Stimulated activated CD4-positive, alpha-beta T cell treated with anti-CD3 and anti-CD28 coated beads, Interleukin-4, amount 100 ng/mL, for 1 hour (primary cell): ENCODE measurements around the gene C14orf93.
"Not testable (repeated sequence)": the region's sequence is repeated elsewhere in the genome, so short reads cannot be mapped to it uniquely, and the experiment has no call there.

Experiments
- DNase-seq: peaks from one replicate; pipeline ENCODE4 v3.0.0-alpha.2; 2020

The C14orf93 gene

DNA sequence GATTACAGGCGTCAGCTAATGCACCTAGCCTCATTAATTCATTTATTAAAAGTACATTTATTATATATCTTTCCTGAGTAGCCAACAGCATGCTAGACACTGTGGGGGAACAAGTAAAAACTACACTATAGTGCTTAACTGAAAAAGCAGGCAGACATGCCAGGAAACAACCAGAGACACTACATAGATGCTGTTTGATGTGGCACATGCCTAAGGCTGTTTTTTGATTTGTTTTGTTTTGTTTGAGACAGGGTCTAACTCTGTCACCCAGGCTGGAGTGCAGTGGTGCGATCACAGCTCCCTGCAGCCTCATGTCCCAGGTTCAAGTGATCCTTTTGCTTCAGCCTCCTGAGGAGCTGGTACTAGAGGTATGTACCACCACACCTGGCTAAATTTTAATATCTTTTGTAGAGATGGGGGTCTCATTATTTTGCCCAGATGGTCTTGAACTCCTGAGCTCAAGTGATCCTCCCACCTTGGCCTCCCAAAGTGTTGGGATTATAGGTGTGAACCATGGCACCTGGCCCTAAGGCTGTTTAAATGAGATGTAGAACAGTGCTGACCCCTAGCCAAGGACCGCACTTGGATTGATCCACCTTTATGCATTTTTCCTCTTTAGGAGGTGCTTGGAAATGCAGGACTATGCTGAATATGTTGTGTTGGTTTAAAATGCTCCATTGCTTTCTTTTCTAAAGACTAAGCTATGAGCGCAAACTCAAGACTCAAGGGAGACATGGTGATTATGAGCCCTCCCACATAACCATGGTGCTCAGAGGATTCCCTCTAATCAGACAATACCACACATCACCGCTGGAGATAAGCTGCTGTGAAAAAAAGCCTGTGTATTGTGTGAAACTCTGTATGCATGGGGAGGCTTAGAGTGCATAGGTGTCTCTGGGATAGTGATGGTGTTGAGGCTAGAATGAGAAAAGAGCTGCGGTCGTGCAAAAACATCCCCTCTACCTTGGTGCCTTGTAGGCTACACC lies 10.5 kb upstream of the C14orf93 start:
- DNase-seq, result no peak

DNA sequence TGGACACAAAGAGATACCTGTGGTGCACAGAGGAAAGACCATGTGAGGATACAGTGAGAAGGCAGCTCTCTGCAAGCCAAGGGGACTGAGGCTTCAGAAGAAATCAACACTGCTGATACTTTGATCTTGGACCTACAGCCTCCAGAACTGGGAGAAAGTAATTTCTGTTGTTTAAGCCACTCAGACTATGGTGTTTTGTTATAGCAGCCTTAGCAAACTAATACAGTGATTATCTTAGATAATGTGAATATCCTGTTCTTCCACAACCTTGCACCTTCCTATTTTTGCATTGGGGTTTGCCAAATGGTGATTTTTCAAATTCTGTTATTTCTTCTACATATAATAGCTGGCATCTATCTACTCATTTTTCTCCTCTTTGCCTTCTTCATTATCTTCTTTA lies 8.2 kb upstream of the C14orf93 start:
- DNase-seq, result no peak

DNA sequence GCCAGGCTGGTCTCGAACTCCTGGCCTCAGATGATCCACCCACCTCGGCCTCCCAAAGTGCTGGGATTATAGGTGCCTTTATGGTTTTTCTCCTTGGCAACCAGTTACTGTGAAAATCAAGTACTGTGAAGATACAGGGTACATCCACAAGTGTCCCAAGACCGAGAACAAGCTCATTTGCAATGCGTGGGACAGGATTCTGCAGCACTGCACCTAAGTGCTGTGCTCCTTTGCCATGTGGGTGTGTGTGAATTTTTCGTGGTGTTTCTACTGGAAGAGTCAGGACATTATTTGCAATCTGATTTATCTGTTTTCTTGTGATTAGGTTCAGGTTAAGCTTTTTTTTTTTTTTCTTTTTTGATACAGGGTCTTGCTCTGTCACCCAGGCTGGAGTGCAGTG lies 7.1 kb upstream of the C14orf93 start:
- DNase-seq, result no peak

DNA sequence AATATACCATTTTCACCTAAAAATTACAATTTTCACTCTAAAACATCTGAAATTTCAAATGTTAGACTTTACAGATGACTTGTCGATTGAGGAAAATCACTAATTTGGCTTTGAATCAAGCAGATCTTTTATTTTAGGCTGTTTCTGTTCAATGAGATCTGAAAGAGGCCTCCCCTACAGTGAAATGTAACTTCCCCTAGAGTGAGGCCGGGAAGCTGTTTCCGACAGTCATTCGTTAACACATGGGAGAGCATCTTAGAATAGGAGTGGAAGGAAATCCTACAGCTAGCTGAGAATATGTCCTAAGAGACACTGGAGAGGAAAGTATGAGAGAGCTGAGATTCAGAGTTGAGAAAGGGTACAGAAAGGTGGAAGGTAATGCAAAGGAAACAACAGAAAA lies 5.7 kb upstream of the C14orf93 start:
- DNase-seq, result no peak

DNA sequence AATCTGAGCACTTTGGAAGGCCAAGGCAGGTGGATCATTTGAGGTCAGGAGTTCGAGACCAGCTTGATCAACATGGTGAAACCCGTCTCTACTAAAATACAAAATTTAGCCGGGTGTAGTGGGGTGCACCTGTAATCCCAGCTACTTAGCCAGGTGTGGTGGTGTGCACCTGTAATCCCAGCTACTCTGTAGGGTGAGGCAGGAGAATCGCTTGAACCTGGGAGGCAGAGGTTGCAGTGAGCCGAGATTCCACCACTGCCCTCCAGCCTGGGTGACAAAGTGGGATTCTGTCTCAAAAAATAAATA lies 3.8 kb upstream of the C14orf93 start:
- DNase-seq, result not testable (repeated sequence)

DNA sequence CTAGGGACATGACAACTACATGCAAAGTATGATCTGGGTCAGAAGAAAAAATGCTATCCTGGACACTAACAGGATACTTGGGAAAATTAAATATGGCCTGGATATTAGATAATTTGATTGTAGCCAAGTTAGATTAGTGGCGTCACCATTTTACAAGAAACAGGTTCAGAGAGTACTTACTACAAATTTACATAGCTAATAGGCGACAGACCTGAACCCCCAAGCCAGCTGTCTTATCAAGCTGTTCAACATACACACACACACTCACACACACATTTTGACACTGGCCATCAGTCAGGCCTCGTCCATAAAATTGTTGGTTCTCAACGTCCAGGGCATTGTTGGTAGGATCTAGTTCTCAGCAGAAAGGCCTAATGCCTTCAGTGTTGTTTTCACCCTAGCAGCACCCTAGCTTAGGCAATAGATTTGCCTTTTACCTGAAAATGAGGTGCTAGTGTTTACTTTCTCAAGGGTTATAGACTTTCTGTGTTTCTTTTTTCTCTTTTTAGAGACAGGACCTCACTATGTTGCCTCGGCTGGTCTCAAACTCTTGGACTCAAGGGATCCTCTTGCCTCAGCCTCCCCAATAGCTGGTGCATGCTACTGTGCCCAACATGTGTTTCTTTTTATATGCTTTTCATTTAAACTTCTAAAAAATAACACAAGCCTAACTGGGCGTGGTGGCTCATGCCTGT lies 3.3 kb upstream of the C14orf93 start:
- DNase-seq, result no peak

DNA sequence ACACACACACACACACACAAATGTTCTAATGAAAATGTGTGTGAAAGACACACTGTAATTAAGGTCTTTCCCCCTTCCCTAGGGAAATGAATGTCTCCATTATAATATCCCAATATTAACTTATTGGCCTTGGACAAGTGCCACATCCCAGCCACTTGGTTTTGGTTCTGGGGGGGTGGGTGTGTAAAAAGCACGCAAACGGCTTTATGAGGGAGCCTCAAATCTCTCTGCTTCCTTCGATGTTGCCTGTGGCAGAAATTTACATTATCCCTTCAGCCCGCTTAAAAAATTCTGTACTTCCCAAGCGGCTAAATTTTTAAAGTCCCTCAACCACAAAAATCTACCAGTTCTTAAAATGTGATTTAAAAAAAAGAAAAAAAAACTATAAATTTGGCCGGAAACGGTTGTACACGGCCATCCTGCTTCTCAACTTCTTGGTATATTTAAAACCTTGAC lies 432 bp downstream of the C14orf93 start:
- DNase-seq, result no peak

DNA sequence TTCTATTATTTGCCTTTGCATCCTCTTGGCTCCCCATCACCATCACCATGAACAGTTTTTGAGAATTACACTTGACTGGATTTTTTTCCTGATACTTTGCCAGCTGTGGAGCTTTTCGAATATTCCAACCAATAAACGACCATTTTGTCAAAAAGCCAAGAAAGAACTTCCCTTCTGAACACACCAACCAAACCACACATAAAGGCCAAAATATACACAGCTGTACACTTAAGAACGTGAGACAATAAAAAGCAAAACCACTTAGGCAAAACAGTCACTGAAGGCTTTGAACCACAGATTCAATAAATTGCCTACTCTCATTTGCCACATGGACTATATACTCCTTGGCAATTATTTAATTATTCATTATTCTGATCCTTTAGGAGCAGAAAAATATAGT lies 1.1 kb downstream of the C14orf93 start:
- no peak for DNase-seq

DNA sequence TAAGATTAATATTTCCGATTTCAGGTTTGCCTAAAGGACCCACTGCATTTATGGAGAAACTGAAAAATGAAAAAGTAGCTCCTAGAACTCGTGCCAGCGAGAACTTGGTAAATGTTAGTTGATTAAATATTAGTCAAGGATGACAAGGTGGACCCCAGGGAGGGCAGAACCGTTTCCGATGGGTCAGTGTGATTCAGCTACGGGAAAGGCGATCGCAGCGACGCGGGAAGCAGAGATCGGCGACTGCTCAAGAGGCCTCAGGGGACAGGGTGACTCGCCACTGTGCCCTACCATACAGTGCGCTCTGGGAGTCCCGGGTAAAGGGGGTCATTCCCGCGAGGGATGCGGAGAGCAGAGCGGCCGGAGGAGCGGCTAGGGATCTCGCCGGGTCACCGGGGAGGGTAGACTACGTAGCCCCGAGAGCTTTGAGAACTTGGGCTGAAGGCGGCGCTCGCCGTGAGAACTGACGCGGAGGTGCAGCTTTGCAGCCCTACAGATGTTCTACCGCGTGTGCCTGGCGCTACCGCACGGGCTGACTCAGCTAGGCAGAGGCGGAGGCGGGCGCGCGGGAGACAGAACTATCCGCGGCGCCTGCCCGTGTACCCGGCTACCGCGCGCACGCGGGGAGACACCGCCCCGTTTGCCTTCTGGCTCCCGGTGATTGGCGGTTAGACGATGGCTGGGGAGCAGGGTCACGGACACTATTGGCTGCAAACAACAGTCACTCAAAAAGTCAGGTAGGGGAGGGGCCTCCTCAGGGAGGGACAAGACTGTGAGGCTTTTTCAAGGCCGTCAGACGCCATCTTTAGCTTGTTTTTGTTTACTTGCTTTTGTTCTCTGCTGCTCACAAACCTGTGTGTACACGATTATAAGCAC lies 3.2 kb downstream of the C14orf93 start:
- DNase-seq, result peak; percentile 95

DNA sequence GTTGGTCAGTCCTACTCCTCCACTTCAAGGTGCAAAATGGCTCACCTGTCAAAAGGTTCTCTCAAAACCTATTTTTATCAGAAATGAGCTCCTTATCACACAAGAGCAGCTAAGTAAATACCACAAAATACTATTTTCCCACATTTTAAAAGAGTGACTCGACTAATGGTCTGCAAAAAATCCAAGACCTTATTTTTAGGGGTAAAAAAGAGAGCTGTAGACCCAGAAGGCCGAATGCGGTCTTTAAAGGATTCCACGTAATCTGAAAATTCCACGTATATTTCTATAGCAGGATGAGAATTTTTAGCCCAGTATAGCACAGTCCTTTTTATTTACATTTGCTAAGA lies 3.8 kb downstream of the C14orf93 start:
- DNase-seq, result no peak

DNA sequence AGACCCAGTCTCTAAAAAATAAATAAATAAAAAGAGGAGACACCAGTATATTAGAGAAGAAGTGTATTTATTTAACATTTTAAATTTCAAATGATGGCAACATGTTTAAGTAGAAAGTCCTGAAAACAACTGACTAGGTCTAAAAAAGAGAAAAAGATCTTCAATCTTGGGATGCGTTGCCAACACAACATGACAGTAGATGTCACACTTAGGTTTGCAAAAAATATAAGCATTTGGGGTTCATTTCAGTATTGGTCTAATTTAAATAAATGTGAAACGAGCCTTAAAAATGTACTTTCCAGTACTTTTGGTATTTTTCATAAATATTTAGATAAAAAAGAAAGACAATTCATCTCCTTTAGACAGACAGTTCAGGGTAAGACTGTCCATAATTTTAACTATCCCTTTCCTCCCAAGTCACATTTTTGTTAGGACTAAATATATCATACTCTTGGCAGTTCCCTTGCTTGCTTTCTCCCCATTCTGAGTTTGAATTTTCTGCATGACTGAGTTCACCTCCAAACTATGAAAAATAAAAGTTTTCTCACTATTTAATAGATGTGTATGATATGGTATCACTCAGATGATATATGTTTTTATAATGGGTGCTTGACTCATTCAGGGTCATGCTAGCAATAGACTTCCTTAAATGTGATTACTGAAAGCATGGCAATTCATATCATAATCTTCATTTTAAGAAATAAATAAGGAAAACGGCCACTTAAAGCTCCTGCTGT lies 4.3 kb downstream of the C14orf93 start:
- no peak for DNase-seq

DNA sequence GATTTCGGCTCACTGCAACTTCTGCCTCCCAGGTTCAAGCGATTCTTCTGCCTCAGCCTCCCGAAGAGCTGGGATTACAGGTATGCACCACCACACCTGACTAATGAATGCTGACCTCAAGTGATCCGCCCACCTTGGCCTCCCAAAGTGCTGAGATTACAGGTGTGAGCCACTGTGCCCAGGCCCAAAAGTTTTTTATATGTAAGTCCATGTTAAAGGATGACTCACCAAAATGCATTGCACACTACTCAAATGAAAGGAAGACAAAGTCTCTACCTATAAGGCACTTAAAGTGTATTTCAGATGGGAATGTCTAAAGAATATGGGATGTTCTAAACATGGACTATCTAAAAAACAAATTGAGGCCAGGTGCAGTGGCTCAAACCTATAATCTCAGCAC lies 5.7 kb downstream of the C14orf93 start:
- not testable (repeated sequence) for DNase-seq

DNA sequence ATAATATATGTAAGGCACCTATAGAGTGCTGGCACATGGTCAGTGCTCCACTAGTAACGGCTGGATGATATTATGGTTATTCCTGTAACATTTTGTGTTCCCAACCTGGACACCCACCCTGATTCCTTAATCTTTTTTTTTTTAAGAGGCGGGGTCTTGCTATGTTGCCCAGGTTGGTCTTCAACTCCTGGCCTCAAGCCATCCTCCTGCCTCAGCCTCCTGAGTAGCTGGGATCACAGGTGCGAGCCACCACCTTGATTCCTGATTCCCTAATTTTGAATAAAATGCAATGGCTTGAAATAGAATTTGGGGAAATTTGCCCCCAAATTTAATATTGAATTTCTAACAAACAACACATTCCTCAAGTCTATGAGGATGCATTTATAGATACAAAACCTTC lies 7.4 kb downstream of the C14orf93 start:
- no peak for DNase-seq

DNA sequence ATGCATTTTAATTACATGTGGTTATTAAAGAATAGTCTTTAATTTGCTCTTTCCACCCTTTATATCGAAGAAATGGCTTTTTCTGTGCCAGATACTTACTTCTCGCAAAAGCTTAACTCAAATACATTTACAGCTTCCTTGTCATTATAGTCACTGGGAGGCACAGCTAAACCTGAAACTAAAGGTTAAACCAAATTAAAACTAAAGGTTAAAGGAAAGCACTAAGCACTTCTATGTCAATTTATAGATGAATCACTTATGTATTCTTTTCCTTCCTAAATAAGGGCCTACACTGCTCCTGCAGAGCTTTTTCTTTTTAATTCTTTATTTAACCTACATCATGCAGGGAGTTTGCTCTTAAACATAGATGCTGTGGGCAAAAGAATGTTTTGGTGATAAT lies 9.1 kb downstream of the C14orf93 start:
- DNase-seq, result no peak

DNA sequence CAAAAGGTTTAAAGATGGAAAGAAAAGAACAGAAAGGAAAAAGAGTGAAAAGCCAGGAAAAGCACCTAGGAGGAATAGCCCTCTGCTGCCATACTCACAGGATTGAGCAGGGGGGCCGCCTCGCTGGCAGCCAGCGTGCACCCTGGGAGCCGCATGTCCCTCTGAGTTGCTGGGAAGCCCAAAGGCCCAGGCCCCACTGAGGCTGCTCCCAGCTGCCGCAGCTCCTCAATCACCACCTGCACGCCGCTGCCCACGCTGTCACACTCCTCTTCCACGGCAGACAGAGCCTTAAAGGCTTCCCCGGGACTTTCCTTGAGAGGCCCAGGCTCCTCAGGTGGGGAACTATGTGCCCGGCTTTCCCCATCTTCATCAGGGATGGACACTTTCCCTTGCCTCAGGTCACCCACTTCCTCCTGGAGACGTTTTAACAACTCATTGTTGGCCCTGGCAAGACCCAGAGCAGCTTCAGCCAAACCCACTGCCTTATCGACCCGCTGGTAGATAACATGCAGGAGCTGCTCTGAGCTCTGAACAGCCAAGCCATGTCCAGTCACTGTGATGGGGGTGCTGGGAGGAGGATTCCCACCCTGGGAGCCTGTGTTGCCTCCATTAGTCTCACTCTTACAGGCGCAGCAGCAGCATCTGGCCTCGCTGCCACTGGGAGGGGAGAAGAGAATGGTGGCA lies 11.5 kb downstream of the C14orf93 start:
- no peak for DNase-seq

DNA sequence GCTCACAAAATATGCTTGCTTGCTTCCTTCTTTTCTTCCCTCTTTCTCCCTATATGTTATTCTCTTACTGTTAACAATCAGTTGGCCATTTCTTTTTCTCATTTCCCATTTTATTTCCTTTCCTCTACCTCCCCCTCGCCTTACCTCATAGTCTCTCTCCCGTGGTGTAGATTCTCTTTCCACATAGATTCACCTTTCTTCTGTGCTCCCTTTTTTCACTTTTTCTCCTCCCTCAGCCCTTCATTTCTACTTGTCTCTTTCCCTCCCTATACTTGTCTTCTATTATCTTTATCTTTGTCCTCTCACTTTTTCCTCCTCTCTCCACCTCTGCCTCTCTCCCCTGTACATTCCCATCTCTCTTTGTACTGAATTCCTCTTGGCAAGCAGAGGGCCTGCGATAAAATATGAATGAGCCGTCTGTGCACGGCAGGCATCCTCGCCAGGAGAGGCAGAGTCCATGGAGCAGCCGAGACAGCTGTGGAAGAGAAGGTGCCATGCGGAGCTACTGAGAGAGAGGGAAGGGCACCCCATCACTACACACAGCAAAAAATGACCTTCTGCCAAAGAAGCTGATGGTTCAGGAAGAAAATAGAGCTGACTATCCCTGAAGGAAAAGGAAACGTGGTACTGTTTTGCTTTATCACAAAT lies 12.1 kb downstream of the C14orf93 start:
- DNase-seq, result no peak

DNA sequence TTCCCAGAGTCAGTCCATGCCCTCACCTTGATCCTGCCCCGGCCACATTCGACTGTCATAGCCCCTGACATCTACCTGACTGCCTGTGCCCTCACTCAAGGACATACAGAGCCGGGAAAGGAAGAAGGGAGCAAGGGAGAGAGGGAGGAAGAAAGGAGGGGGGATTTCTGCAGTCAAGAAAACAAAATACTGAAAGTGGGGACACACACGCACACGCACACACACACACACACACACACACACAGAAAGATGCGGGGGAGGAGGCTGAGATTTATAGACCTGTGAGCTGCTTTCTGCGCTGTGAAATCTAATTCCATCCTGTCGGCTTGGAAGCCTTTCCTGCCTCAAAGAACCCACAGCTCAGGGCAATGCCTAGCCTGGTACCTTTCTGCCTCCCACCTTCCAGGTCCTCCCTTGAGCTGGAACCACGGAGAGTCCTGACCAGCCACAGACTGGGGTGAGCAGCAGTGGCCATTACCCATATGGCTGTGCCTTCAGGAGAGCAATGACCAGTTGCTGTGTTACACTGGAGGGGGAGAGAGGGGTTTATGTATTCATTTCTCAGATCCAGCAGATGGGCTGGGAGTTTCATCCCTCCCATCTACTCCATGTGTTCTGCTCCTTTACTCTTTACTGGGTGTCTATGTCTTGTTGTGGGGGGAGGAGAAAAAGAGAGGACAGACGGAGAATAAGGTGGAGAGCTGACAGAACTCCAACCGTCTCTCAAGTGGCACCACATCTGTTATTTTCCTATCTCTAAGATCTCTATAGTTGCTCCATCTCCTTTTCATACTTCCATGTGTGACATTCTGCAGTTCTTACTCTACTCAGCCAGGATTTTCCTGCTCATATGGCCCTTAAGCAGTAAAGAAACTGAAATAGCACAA lies 12.9 kb downstream of the C14orf93 start:
- DNase-seq, result no peak

DNA sequence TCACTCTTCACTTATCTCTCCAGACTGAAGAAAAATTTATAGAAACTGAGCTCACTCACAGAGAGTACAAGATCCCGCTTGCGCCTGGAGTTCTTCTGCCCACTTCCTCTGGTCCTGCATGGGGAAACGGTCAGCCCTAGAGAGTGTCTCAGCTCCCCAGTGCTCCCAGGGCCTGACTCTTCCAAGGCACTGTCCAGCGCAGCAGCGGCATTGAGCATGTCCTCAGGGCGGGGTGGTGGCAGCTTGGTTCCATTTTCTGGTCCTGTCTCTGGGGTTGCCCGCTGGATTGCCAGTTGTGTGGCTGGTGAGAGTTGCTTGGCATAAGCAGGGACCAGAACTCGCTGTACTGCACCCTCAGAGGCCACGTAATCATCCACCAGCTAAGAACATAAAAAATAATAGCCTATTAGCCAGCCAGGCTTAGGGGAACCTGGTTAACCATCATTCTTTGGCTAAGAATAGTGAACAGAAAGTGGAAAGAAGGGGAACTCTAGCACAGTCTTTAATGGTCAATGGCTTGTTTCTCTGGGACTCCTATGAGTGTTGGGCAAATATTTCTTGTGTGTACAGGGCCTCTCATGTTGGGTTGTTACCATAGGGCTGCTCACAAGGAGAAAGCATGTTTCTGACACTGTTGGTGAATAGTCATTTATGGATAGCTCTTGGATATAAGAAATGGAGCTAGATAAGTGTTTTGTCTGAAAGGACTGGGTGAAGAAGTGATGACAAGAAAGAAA lies 13.9 kb downstream of the C14orf93 start:
- no peak for DNase-seq

DNA sequence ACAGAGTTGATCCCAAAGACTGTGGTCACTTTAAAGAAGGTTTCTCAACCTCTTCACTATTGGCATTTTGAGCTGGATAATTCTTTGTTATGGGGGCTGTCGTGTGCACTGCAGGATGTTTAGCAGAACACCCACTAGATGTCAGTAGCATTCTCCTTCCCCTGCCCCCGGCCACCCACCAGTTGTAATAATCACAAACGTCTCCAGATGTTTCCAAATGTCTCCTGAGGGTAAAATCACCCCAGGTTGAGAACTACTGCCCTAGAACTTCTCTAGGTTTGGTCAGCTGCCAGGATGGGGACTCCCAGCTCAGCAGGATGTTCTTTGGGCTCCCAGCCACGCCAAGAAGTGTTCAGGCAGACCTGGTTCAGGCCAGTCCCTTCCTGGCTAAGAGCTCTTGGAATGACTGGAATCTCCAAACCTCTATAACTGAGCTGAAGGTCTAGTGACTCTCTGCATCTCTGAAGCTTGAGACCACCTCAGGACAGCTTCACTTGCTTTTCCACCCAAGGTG lies 15.1 kb downstream of the C14orf93 start:
- peak; percentile 28 for DNase-seq

DNA sequence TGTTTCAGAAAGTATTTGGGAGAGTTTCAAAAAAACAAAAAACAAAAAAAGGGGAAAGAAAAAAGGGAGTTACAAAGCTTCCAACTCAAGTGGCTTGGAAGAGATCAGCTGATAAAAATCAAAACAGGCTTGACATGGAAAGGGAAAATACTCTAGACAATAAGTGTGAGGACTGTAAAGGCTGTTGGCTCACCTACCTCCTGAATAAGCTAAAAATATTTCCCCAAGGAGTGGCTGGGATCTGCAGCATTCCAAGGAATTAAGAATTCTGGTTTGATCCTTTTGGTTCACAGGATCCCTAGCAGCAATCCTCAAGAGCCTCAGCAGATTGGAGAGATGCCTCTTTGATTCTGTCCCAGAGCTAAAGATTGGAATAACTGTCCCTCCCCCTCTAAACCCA lies 16.4 kb downstream of the C14orf93 start:
- no peak for DNase-seq
